ENCODE results near the gene TADA2B.
"Not testable (repeated sequence)": the region's sequence is repeated elsewhere in the genome, so short reads cannot be mapped to it uniquely, and the experiment has no call there.

GRCh38 chr4:7079483-7079882 lies 36.3 kb downstream of the TADA2B start:
- TF ChIP-seq EZH2 (IDR thresholded peaks at IDR 0.05; ENCODE audit: insufficient read depth, poor library complexity, severe bottlenecking); EZH2phosphoT487 (IDR thresholded peaks at IDR 0.05; ENCODE audit: insufficient read depth, low read depth): not testable (repeated sequence)
